ENCODE data around the gene DDX31.

DDX31 gene

DNA sequence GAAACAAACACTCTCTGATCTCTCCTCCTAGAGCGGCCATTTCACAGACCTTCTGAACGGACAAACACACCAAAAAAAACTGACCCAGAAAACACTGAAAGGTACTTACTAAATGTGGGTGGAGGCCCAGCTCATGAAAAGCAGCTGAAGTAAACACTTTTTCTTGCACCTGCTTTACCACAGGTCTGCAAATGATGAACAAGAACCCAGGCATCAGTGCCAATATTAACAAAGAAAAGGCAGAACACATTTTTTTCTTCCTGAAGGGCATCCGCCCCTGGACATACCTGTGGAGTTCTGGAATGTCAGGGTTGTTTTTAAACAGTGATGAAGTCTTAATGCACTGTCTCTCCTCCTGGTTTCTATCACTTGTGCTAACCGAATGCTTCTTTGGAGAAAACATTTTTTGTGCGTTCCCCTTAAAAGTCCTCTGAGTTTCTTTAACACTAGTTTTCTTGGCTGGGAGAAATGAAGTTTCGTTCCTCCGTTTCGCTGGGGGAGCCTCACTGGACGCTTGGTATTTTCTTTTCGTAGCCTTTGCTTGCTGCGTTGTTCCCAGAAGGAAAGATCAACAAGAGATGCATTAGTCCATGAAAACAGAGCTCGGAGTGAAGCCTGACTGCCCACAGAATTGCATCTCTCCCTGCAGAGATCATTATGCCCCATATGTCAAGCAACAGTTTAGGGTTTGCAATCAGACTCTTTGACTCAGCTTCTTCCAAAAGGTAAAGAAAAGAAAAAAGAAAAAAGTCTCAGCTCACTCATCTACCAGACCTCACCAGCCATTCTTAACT, 7.4 kb downstream of the DDX31 start:
- DNase-seq (ENCODE audit: insufficient read length, low spot score) (no peak), FAIRE-seq (no peak)
- TF ChIP-seq, protein P1, sequence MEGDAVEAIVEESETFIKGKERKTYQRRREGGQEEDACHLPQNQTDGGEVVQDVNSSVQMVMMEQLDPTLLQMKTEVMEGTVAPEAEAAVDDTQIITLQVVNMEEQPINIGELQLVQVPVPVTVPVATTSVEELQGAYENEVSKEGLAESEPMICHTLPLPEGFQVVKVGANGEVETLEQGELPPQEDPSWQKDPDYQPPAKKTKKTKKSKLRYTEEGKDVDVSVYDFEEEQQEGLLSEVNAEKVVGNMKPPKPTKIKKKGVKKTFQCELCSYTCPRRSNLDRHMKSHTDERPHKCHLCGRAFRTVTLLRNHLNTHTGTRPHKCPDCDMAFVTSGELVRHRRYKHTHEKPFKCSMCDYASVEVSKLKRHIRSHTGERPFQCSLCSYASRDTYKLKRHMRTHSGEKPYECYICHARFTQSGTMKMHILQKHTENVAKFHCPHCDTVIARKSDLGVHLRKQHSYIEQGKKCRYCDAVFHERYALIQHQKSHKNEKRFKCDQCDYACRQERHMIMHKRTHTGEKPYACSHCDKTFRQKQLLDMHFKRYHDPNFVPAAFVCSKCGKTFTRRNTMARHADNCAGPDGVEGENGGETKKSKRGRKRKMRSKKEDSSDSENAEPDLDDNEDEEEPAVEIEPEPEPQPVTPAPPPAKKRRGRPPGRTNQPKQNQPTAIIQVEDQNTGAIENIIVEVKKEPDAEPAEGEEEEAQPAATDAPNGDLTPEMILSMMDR (IDR thresholded peaks at IDR 0.05; ENCODE audit: insufficient read depth, missing control alignments): no peak

DNA sequence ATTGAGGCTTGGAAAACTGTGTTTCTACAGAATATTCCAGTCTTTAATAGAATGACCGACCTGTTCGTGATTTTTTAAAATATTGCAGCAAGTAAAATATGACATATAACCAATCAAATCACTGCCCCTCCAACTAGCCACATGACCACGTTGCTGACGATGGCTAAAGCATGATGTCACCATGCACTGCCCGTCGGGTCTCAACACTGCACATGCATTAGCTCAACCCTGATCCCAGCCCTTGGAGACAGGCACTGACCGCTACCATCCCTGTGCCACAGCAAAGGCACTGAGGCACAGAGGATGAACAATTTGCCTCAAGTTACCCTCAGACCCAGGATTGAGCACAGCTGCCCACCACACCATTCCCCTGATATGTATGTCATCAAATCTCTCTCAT, 13.5 kb downstream of the DDX31 start:
- TF ChIP-seq, protein P1 (IDR thresholded peaks at IDR 0.05; ENCODE audit: insufficient read depth, missing control alignments): no peak
- DNase-seq (ENCODE audit: insufficient read length, low spot score): no peak
- no peak for FAIRE-seq

DNA sequence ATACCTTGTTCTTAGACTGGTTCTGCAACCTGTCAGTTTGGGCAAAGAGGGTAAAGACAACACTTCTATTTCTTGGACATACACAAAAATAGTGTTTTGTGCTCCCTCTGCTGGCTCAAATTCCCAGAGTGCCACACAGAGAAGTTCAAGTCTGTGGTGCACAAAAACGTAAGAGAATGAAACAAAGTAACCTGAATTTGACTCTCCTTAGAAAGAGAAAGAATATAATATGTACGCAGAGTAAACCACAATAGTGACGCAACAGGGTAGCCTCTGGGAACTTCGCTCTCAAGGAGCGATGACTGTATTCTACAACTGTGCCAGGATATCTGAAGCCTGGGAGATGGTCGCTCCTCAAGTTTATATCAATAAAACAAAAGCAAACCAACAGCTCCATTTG, 18.5 kb downstream of the DDX31 start:
- DNase-seq (ENCODE audit: insufficient read length, low spot score) (no peak), FAIRE-seq (no peak)
- TF ChIP-seq, protein P1 (IDR thresholded peaks at IDR 0.05; ENCODE audit: insufficient read depth, missing control alignments): peak; percentile 53

DNA sequence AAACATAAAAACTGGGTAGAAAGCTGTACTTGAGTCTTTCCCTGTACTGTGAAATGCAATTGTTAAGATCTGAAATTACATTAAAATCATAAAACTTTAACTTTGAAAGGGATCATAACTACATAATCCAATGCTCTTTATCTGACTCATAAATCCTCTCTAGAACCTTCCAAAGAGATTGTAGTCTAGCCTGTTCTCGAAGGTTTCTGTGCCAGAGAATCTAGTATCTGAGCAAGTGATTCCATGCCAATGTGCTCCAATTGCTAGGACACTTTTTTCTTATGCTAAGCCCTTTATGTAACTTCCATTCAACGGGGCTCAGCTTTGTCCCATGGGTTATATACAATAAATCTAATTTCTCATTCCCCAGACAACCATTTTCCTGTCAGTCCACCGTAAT, 21.1 kb downstream of the DDX31 start:
- TF ChIP-seq, protein P1 (IDR thresholded peaks at IDR 0.05; ENCODE audit: insufficient read depth, missing control alignments): no peak
- no peak for FAIRE-seq
- no peak for DNase-seq (ENCODE audit: insufficient read length, low spot score)

DNA sequence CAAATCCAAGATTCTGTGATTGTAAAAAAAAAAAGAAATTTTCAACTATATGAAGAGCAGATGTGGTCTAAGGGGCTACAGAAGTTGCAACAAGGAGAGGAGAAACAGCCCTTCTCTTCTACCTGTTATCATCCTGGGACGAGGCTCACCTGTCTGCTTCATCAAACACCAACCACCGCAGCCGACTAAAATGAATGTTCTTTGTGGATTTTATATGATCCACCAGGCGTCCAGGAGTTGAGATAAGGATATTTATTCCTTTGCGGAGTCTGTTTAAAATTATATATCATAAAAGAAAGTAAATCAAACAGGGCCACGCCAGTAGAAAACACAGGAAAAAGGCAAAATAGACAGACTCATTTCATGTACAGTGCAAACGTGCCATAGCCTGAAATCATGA, 21.5 kb downstream of the DDX31 start:
- DNase-seq (ENCODE audit: insufficient read length, low spot score) (no peak), FAIRE-seq (no peak)

DNA sequence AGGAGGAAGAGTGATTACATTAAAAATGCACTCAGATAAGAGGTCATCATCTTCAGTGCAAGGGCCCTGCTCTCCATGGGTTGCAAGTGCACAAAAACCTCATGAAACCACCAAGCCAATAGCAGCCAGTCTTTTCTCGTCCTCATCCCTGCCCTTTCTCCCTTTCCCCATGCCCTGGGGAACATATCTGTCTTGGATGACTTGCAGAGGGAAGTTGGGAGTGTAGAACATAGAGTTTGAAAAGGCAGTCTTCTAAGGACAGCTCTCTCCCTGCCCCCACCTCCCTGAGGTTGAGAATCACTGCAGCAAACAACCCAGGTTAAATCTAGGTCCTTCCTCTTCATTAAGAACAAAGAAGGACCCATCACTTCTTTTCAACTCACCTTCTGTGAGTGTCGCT, 22.0 kb downstream of the DDX31 start:
- no peak for DNase-seq (ENCODE audit: insufficient read length, low spot score)
- TF ChIP-seq, protein P1 (IDR thresholded peaks at IDR 0.05; ENCODE audit: insufficient read depth, missing control alignments): no peak
- no peak for FAIRE-seq

More for the DNA sequence above, 21.5 kb downstream of the DDX31 start:
- TF ChIP-seq, protein P1 (IDR thresholded peaks at IDR 0.05; ENCODE audit: insufficient read depth, missing control alignments): no peak

DNA sequence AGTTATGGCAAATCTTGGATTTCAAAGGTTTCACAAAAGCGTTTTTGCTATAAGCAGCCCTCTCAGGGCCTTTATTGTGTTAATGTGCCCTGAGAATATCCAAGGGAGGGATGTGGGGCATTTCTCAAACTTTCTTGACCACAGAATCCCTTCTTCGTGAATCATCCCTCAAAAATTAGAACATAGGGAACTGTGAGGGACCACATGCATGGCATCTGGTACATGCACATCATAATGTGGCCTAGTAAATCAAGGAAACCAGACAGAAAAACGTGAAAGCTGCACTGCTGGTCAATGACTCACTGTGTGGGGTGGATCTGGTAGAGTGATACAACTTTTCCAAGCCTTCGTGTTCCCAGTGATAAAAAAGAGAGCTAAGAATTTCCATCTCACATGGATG, 22.4 kb downstream of the DDX31 start:
- DNase-seq (ENCODE audit: insufficient read length, low spot score) (no peak), FAIRE-seq (no peak)
- TF ChIP-seq, protein P1 (IDR thresholded peaks at IDR 0.05; ENCODE audit: insufficient read depth, missing control alignments): no peak

Data from D721Med (cell line).